COLO829 (cell line): ENCODE results near the gene TAF4.
"Not testable (repeated sequence)": the region's sequence is repeated elsewhere in the genome, so short reads cannot be mapped to it uniquely, and the experiment has no call there.

Source experiments
- DNase-seq: peaks from one replicate; pipeline ENCODE4 v3.0.0; 2012; ENCODE audit warnings: low spot score

Gene TAF4

DNA sequence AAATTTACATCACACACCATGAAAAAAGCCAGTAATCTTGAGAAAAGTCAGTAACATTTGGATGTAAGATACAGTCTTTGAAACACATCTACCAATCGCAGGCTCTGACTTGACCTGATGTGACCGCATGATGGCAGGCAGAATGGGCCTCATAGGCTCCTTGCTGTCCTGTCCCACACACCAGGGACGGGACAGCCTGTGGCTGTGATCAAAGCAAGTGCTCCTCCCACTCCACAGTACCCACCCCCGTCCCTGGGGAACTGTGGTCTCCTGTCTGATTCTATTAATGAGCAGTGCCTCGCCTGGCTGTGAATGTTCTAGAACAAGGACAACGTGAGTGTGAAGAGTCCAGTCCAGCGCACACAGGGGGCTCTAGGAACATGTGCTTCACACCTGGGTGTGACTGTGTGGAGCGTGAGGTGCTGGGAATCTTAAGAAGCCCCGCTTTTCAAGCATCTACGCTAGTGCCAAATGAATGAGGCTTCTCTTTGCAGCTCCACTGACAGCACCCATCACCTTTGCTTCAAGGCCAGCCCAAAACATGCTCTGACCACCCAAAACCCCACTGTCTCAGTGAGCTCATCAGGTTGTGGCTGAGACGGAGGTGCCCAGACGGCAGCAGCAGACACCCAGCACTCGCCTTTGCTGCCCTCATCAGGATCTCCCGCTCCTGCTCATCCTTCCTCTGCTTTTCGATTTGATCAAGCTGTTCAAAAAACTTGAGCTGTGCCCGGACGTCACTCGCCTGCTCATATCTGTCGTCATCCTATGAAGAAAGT, 67.1 kb downstream of the TAF4 start:
- no peak for DNase-seq

DNA sequence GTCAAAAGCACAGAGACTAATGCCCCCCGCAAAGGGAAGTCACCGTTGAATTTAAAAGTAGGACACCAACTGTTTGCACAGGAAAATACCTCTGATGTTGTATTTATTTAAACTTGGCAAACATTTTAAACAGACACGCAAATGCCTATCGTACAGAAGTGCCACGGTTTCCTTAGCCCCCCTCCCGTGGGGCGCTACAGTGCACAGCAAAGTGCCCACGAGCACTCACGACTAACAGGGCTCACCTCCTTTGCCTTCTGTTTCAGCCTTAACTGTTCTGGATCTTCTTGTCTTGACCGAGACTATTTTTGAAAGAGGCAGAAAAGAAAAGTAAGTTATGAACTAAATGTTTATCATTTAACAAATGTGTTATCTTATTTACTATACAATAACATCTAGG, 67.8 kb downstream of the TAF4 start:
- DNase-seq, result no peak

DNA sequence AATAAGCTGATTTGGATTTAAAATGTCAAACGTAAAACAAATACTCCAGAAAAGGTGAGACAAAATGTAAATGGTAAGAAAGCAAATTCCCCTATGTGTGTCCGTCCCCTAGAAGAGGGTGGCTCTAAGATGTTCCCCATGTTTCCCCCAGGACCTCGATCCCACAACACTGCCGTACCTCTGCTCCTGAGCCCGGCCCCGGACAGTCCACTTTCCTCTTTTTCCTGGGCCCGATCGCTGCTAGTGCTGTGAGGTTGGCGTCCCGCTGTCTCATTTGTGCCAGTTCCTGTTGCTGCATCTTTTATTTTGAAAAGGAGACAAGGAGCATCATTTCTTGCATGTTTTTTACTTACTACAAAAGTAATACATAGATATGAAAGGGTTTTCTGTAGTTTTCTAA, 68.3 kb downstream of the TAF4 start:
- no peak for DNase-seq

DNA sequence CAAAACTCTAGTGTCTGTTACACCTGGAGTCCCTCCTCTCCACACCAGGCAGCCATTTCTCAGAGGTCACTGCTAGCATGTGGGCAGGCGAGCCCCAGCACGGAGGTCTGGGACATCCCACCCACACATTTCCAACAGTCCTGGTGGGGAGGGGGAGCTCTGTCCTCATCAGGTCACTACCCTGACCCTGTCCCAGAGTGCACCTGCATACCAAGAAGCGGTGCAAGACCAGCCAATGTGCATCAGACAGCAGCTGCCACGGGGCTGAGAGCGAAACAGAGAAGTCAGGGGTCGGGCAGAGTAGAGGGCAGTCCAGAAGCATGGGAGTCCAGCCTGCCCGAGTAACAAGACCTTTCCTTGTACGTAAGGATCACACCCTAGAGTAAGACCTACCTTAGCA, 71.1 kb downstream of the TAF4 start:
- DNase-seq, result no peak

DNA sequence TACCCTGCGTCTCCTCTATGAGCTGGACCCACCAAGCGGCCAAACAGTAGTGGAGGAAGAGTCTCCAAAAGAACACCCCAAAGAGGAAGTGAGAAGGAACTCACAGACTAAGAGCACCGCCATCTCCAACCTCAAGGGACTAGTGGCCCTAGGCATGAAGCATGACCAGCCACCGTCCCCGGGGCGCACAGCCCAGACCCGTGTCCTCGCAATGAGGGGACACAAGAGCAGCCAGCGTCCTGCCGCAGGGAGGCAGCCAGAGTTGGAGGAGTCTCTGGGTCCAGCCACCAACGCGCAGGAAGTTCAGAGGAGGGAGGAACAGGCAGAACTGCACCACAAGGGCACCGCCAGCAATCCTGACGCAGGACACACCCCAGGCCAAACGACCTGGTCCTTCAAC, 72.6 kb downstream of the TAF4 start:
- no peak for DNase-seq

DNA sequence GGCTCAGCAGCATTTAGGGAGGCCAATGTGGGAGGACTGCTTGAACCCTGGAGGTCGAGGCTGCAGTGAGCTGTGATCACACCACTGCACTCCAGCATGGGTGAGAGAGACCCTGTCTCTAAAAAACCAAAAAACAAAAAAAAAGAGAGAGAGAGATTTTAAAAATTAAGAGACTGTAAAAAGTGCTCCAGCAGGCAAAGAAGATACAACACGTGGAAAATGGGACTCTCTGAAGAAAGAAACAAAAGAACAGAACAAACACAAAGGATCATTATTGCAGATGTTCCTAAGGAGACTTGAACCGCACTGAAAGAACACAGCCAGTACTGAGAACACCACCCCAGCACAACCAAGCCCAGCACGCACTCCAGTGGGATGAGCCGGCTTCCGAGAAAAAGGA, 74.2 kb downstream of the TAF4 start:
- DNase-seq, result no peak

DNA sequence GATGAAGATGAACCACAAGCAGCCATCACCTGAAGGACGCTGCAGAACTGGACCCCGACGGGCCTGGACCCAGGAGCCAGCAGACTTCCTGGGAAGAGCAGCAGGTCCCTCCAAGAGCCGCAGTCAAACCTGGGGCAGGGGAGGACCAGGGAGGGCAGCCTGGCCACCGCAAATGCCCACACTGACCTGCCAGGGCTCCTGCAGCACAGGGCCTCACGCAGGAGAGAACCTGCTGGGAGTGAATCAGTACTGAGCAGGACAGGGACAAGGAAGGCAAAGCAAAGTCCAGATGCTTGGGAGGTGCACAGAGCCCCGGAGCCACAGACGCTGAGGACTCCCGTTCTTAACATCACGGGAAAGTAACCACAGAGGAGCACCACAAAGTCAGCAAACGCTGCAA, 75.2 kb downstream of the TAF4 start:
- no peak for DNase-seq

DNA sequence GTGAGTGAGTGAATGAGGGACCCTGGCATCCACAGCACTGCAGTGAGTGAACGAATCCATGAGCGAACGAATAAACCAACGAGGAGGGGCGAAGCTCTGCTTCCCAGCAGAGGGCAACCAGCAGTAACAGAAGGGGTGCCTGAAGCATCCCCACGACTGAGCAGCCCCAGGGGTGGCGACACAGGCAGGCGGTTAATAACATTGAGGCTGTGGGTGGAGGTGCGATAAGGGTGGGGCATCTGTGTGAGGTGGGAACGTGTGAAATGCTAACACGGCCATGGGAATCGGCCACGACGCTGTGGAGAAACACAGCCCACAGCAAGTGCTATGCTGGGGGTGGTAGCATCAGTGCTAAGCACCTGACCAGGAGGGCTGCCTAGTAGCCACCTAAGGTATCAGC, 75.9 kb downstream of the TAF4 start:
- DNase-seq, result no peak

DNA sequence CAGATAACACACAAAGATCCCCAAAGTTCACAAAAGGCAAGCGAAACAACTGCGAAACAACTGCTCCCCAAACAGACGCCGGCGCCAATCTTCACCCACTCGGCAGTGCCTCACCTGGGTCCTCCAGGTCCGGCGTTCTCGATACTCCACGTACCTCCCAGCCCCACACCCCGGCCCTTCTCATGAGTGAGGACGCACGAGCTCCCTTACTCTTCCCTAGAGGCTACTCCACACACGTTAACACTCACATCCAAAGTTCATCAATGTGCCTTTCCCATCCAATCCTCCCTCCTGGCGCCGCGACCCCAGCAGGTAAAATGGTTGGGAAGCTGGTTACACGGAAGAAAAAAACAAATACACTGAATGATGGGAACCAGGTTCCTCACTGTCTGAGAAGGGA, 77.0 kb downstream of the TAF4 start:
- DNase-seq, result no peak

DNA sequence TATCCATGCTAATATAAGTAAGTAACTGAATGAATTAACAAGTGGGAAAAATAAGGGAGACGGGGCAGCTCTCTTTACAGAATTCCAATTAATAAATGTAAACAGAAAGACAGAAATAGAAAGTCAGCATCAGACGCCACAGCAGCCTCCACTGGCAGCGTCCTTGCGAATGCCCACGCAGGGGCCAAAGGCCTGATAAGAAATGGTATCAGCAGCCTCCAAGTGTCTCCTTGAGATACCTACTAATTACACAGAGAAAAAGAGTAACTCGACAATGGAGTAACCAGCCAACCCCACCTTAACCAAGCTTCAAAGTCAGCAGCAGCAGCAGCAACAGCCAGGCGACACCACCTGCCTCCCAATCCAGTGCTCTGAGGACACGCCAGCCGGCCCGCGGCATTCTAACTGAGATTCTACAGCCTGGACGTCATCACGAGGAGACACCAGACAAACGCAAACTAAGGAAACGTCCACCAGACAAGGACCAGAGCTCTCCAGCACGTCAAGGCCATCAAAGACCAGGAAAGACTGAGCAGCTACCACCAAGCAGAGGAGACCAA, 78.8 kb downstream of the TAF4 start:
- no peak for DNase-seq

DNA sequence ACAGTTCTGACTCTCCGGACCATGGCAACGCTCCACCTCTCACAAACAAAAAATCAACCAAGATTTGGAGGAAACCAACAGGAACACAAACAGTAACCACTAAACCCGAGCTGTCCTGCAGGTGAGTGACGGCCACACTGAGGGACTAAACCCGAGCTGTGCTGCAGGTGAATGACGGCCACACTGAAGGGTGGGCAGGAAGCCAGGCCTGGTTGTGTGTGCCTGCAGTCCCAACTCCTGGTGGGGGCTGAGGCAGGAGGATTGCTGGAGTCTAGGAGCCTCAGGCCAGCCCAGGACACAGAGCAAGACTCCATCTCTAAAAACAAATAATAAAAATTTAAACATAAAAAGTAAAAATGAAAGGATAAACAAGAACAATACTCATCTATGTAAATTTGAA, 80.6 kb downstream of the TAF4 start:
- no peak for DNase-seq

DNA sequence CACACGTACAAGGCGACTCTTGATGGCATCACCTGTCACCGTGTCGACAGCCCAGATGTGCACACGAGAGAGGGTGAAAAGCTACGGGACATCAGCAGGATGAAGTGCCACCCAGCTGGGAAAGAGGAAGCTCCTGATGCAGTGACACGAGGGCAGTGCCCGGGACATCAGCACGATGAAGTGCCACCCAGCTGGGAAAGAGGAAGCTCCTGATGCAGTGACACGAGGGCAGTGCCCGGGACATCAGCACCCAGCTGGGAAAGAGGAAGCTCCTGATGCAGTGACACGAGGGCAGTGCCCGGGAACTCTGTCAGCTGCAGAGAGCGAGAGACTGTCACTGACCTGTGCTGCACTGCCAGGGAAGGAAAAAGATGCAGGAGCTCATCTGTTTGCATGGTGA, 81.2 kb downstream of the TAF4 start:
- not testable (repeated sequence) for DNase-seq

DNA sequence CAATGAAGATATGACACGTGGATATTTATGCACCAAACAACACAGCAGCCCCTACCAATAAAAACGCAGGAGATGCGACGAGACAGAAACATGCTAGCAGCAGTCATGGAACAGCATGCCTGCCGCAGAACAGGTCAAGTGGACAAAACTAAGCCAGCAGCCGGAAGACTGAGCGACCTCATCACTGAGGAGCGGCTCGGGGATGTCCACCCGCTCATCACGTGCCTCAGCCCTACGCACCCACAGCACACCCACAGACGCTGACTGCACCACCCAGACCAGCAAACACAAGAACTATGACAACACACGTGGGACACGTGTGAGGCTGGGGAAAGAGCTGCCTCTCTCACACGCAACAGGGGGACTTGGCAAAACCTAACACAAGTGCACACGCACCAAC, 81.7 kb downstream of the TAF4 start:
- DNase-seq, result no peak

DNA sequence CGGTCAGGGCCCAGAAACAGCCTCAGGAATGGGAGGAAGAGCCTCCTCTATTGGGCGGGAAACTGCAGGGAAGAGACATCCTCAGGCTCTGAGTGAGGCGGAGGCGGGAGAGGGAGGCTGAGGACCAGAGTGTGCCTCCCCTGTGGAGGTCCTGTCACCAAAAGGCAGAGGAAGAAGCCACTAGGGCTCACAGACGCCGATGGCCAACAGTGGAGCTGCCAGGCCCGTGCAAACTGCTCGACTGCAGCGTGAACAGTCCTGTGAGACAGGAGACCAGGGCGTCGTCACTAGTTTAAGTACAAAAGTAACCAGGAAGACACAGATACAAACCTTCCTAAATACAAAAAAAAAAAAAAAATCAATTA, 82.7 kb downstream of the TAF4 start:
- no peak for DNase-seq

DNA sequence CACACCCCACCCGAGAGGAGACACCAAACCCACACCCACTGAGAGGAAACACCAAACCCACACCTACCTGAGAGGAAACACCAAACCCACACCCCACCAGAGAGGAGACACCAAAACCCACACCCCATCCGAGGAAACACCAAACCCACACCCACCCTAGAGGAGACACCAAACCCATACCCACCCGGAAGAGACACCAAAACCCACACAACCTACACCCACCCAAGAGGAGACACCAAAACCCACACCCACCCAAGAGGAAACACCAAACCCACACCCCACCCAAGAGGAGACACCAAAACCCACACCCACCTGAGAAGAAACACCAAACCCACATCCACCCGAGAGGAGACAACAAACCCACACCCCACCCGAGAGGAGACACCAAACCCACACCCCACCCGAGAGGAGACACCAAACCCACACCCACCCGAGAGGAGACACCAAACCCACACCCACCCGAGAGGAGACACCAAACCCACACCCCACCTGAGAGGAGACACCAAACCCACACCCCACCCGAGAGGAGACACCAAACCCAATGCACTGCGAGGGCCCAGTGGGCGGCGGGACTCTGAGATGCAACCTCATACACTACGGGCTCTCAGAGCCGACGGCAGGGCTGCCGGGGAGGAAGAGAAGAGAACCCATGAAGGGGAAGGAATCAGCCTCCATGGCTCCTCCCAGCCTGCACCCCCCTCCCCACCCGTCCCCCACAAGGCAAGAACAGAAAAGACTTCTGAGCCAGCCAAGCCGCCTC, 83.3 kb downstream of the TAF4 start:
- DNase-seq, result no peak

DNA sequence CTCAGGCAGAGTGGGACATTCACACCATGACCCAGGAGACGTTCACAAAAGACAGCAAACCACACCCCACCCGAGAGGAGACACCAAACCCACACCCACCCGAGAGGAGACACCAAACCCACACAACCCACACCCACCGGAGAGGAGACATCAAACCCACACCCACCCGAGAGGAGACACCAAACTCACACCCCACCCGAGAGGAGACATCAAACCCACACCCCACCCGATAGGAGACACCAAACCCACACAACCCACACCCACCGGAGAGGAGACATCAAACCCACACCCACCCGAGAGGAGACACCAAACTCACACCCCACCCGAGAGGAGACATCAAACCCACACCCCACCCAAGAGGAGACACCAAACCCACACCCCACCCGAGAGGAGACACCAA, 84.0 kb downstream of the TAF4 start:
- DNase-seq, result not testable (repeated sequence)

DNA sequence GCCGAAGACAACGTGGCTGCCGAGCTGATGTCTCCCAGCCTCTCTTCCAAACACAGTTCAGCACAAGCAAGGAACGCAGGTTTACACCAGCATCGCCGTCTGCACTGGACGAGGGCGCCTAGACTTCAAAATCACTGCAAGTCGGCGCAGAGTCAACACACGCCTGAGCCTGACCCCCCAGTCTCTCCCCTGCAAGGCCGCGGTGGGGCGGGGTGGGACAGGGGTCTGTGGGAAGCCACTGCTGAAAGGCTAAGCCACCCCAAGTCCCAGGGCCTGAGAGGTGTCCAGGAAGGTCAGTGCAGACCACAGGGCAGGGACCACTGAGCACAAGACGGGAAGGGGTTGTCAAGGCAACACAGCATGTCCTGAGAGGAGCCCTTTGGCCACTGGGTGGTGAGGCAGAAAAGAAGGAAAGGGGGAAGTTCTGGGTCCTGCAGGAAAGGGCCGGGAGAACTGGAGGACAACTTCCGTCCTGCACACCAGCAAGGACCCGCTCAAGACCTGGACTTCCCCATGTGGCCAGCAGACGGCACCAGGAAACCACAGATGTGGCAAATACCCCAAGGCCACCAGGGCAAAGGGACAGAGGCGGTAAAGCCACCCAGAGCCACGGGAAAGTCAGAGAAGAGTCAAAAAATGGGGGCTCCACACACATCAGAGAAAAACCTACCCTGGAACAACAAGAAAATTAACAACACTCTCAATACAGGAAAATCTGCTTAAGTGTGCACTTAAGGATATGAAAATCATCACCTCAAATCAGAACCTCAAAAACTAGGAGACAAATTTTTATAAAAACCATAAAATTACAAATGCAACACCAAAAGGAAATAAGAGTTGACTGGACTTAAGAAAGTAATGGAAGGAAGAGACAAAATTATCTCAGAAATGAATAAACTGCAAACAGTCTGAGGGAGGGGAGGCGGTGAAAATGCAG, 84.8 kb downstream of the TAF4 start:
- peak; percentile 51 for DNase-seq

DNA sequence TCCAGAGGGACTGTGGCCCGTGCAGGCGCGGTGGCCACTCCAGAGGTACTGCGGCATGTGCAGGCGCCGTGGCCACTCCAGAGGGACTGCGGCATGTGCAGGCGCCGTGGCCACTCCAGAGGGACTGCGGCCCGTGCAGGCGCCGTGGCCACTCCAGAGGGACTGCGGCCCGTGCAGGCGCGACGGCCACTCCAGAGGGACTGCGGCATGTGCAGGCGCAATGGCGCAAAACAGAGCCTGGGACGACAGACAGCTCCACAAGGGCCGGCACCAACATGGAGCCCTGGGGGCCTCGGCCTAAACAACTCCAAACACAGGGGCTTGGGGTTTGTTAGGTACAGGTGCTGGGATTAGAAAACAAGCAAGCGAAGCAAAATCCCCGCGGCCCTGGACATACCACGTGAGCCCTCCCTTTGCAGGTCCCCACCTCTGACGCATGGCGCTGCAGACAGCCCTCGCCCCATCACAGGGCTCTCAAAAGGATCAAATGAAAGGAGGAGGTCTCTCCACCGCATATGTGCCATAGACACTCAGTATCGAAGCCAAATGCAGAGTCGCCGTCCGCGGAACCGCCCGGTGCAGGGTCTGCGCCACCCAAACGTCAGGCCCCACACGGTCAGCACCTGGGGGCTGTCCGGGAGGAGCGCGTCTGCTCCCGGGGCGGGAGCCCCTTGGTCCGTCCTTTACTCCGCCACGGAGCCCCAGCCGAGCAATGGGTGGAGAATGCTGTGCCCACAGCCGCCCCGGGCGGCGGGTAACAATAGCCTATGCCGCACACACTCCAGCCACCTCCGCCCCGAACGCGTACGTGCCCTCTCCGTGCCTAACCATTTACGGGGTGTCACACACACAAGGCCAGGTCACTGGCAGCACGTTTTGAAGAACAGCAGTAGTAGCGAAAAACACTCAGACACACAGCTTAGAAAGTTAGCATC, 85.7 kb downstream of the TAF4 start:
- DNase-seq, result no peak

DNA sequence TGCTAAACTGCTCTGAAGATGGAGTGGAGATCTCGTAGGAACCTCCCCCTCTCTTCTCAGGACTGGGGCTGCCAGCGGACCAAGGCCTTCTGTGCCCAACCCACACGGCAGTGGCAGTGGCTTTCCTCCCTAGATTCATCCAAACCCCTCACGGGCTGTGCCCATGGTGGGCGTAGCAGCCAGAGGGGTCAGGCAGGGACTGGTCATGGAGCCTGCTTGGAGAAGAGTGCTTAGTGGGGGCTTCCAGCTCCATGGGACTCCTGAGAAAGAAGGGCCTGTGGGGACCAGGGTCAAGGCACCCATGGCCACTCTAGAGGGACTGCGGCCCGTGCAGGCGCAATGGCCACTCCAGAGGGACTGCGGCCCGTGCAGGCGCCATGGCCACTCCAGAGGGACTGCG, 86.6 kb downstream of the TAF4 start:
- no peak for DNase-seq

DNA sequence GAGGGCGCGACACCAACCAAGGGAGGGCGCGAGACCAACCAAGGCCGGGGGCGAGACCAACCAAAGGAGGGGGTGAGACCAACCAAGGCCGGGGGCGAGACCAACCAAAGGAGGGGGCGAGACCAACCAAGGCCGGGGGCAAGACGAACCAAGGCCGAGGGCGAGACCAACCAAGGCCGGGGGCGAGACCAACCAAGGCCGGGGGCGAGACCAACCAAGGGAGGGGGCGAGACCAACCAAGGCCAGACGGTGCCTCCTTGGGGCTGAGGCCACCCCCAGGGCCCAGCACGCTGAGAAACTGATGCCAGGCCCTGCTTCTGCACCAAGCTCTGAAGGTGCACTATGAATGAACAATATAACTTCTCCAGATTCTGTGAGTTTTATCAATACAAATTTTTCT, 87.2 kb downstream of the TAF4 start:
- DNase-seq, result no peak

DNA sequence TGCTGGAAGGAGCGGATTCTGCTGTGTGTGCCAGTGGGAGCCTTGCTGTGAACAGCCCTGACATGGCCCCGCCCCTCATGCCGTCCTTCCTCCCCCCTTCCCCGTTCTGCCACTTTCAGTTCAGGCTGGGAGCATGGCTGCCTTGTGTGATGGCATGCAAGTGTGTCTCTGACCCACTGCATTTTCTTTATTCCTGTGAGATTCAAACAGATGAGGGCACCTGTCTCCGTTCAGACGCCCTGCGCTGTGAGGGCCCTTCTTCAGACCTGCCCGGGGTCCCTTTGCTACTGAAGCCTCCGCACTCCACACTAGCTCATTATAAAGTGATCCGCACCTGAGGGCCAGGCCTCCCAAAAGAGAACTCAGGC, 88.3 kb downstream of the TAF4 start:
- no peak for DNase-seq
